ENCODE results near the gene SNX13. TPM values are rescaled to one million over a fixed set of nuclear protein-coding genes. Genes with fewer than 3 reads are reported as not detected.
"Not testable (repeated sequence)": the region's sequence is repeated elsewhere in the genome, so short reads cannot be mapped to it uniquely, and the experiment has no call there.

SNX13 gene
- total RNA-seq, 1 donor from 2014 or later: 27.4 TPM

GRCh38 chr7:17854261-17855047 is 85.8 kb downstream of the SNX13 start:
- no peak for DNase-seq (ENCODE audit: low read depth in 2 of 2)

GRCh38 chr7:17852361-17852760 is 87.9 kb downstream of the SNX13 start:
- DNase-seq (ENCODE audit: low read depth in 2 of 2): no peak

GRCh38 chr7:17849504-17849903 is 90.8 kb downstream of the SNX13 start:
- no peak for DNase-seq (ENCODE audit: low read depth in 2 of 2)

GRCh38 chr7:17848516-17848915 is 91.8 kb downstream of the SNX13 start:
- no peak for DNase-seq (ENCODE audit: low read depth in 2 of 2)

GRCh38 chr7:17846935-17847334 is 93.4 kb downstream of the SNX13 start:
- DNase-seq (ENCODE audit: low read depth in 2 of 2): no peak

GRCh38 chr7:17845197-17845547 is 95.1 kb downstream of the SNX13 start:
- no peak for DNase-seq (ENCODE audit: low read depth in 2 of 2)

GRCh38 chr7:17844514-17845196 is 95.6 kb downstream of the SNX13 start:
- no peak for DNase-seq (ENCODE audit: low read depth in 2 of 2)

- DNase-seq (ENCODE audit: low read depth in 2 of 2): peak in 1 of 2 donors; percentile 20
Observed at GRCh38 chr7:17844022-17844421, 96.3 kb downstream of the SNX13 start.

- peak in 1 of 2 donors; percentile 5 for DNase-seq (ENCODE audit: low read depth in 2 of 2)
Observed at GRCh38 chr7:17843041-17843440, 97.3 kb downstream of the SNX13 start.

GRCh38 chr7:17832820-17833355 is 107.4 kb downstream of the SNX13 start:
- DNase-seq (ENCODE audit: low read depth in 2 of 2): no peak

GRCh38 chr7:17832242-17832641 is 108.1 kb downstream of the SNX13 start:
- no peak for DNase-seq (ENCODE audit: low read depth in 2 of 2)

- no peak for DNase-seq (ENCODE audit: low read depth in 2 of 2)
Observed at GRCh38 chr7:17830206-17830605, 110.1 kb downstream of the SNX13 start.

GRCh38 chr7:17829001-17829400 is 111.3 kb downstream of the SNX13 start:
- DNase-seq (ENCODE audit: low read depth in 2 of 2): no peak

GRCh38 chr7:17822547-17823173 is 117.6 kb downstream of the SNX13 start:
- DNase-seq (ENCODE audit: low read depth in 2 of 2): no peak

- DNase-seq (ENCODE audit: low read depth in 2 of 2): no peak
Observed at GRCh38 chr7:17816903-17817302, 123.4 kb downstream of the SNX13 start.

GRCh38 chr7:17815318-17815717 is 125.0 kb downstream of the SNX13 start:
- DNase-seq (ENCODE audit: low read depth in 2 of 2): no peak

- no peak for DNase-seq (ENCODE audit: low read depth in 2 of 2)
Observed at GRCh38 chr7:17814058-17814457, 126.2 kb downstream of the SNX13 start.

- DNase-seq (ENCODE audit: low read depth in 2 of 2): not testable (repeated sequence)
Observed at GRCh38 chr7:17809215-17809614, 131.1 kb downstream of the SNX13 start.

GRCh38 chr7:17807242-17807641 is 133.1 kb downstream of the SNX13 start:
- DNase-seq (ENCODE audit: low read depth in 2 of 2): no peak

- DNase-seq (ENCODE audit: low read depth in 2 of 2): no peak
Observed at GRCh38 chr7:17806631-17807030, 133.7 kb downstream of the SNX13 start.

GRCh38 chr7:17802056-17802455 is 138.2 kb downstream of the SNX13 start:
- DNase-seq (ENCODE audit: low read depth in 2 of 2): no peak

Measured in lung microvascular endothelial cell (primary cell).